Stimulated activated naive CD4-positive, alpha-beta T cell treated with Interleukin-2 at 50 U/mL for 16 hours (primary cell): ENCODE data around the gene GPR153.
"Not testable (repeated sequence)": the region's sequence is repeated elsewhere in the genome, so short reads cannot be mapped to it uniquely, and the experiment has no call there.

Experiments
- DNase-seq: peaks from one replicate; lab custom pipeline; 2025; lab: John Stamatoyannopoulos, UW

The GPR153 gene

GRCh38 chr1:6224718-6225117, 36.2 kb downstream of the GPR153 start:
- DNase-seq = no peak

- DNase-seq = no peak
Observed at GRCh38 chr1:6223617-6224016, 37.3 kb downstream of the GPR153 start.

- DNase-seq = no peak
Observed at GRCh38 chr1:6222636-6223035, 38.3 kb downstream of the GPR153 start.

- DNase-seq = no peak
Observed at GRCh38 chr1:6221210-6221784, 39.6 kb downstream of the GPR153 start.

GRCh38 chr1:6220236-6220635, 40.7 kb downstream of the GPR153 start:
- DNase-seq = no peak

GRCh38 chr1:6219641-6220040, 41.3 kb downstream of the GPR153 start:
- not testable (repeated sequence) for DNase-seq

- no peak for DNase-seq
Observed at GRCh38 chr1:6218375-6219164, 42.3 kb downstream of the GPR153 start.

GRCh38 chr1:6212193-6212959, 48.5 kb downstream of the GPR153 start:
- no peak for DNase-seq

GRCh38 chr1:6211731-6212130, 49.2 kb downstream of the GPR153 start:
- DNase-seq = no peak

GRCh38 chr1:6210591-6211355, 50.1 kb downstream of the GPR153 start:
- DNase-seq = no peak

- no peak for DNase-seq
Observed at GRCh38 chr1:6209661-6210580, 51.0 kb downstream of the GPR153 start.

- no peak for DNase-seq
Observed at GRCh38 chr1:6208723-6209660, 51.9 kb downstream of the GPR153 start.

GRCh38 chr1:6207921-6208320, 53.0 kb downstream of the GPR153 start:
- DNase-seq = no peak

GRCh38 chr1:6207075-6207885, 53.6 kb downstream of the GPR153 start:
- DNase-seq = no peak

- no peak for DNase-seq
Observed at GRCh38 chr1:6206520-6206855, 54.4 kb downstream of the GPR153 start.

- peak; percentile 74 for DNase-seq
Observed at GRCh38 chr1:6205849-6206519, 54.9 kb downstream of the GPR153 start, which contains the start of gene RNF207. Gene RNF207 (plus strand): TSS chr1:6206119. CDS start chr1:6206536, 417 bp downstream.

- no peak for DNase-seq
Observed at GRCh38 chr1:6202256-6202655, 58.6 kb downstream of the GPR153 start.

- no peak for DNase-seq
Observed at GRCh38 chr1:6200188-6200809, 60.6 kb downstream of the GPR153 start.
